Upper lobe of right lung (tissue), 1 donor: Measurements from ENCODE around the gene NOL11. TPM values are rescaled to one million over a fixed set of nuclear protein-coding genes. Genes with fewer than 3 reads are reported as not detected.

Experiments
- ATAC-seq: fragments of 200-7000 bp; cut with Tn5 transposase; one replicate; pipeline ENCODE4 v1.9.1; 2020; ENCODE audit warnings: mild to moderate bottlenecking, moderate library complexity
- DNase-seq: peaks from one replicate; pipeline ENCODE4 v3.0.0-alpha.2; 2020
- H3K27ac ChIP-seq: fragments of 200-600 bp; one replicate; pipeline ENCODE4 v1.8.0; 2022
- H3K27me3 ChIP-seq: fragments of 200-600 bp; one replicate; pipeline ENCODE4 v1.8.0; 2022; ENCODE audit warnings: mild to moderate bottlenecking
- H3K36me3 ChIP-seq: fragments of 200-600 bp; one replicate; pipeline ENCODE4 v1.8.0; 2022
- H3K4me1 ChIP-seq: fragments of 200-600 bp; one replicate; pipeline ENCODE4 v1.8.0; 2022
- H3K4me3 ChIP-seq: fragments of 200-600 bp; one replicate; pipeline ENCODE4 v1.8.0; 2022; ENCODE audit warnings: mild to moderate bottlenecking
- H3K9me3 ChIP-seq: fragments of 200-600 bp; one replicate; pipeline ENCODE4 v1.8.0; 2022
- intact Hi-C: fragments of 100-400 bp; cut with DNase I; formaldehyde crosslinking; loops from one replicate; pipeline ENCODE4 v1.11.0; 2022
- total RNA-seq: library from RNA; stranded (reverse); fragmentation: NEBNext Ultra II Directional; extraction: Animal tissue kit (Norgen Biotek cat#: 25700); gene quantifications from one replicate; pipeline ENCODE4 v1.2.1, GENCODE V29; 2021
- TF ChIP-seq, protein P1 (sequence below): fragments of 200-600 bp; IDR thresholded peaks from one replicate; pipeline ENCODE4 v1.8.0; 2022; ENCODE audit warnings: antibody characterized with exemption
- donor health status: DM: no; HTN: yes; CAD: no; lungs with severe emphysema.

NOL11 gene
- total RNA-seq, 1 donor from 2014 or later, result 30.5 TPM

GRCh38 chr17:67678414-67678813 lies 39.3 kb upstream of the NOL11 start:
- intact Hi-C loops, result no loop called here
- H3K9me3 ChIP-seq, result no peaks in the 10 kb centered on the region
- no peaks in the 10 kb centered on the region for H3K27me3 ChIP-seq
- ATAC-seq (no peak), DNase-seq (no peak)
- no peaks in the 10 kb centered on the region for H3K4me1 ChIP-seq
- no peak overlapping the region for H3K27ac ChIP-seq
- no peaks in the 10 kb centered on the region for H3K36me3 ChIP-seq
- H3K4me3 ChIP-seq, result no peak overlapping the region
- TF ChIP-seq, protein P1, sequence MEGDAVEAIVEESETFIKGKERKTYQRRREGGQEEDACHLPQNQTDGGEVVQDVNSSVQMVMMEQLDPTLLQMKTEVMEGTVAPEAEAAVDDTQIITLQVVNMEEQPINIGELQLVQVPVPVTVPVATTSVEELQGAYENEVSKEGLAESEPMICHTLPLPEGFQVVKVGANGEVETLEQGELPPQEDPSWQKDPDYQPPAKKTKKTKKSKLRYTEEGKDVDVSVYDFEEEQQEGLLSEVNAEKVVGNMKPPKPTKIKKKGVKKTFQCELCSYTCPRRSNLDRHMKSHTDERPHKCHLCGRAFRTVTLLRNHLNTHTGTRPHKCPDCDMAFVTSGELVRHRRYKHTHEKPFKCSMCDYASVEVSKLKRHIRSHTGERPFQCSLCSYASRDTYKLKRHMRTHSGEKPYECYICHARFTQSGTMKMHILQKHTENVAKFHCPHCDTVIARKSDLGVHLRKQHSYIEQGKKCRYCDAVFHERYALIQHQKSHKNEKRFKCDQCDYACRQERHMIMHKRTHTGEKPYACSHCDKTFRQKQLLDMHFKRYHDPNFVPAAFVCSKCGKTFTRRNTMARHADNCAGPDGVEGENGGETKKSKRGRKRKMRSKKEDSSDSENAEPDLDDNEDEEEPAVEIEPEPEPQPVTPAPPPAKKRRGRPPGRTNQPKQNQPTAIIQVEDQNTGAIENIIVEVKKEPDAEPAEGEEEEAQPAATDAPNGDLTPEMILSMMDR, result no peak

- intact Hi-C loops, result no loop called here
- no peaks in the 10 kb centered on the region for H3K36me3 ChIP-seq
Measured at GRCh38 chr17:67679225-67679624, 38.5 kb upstream of the NOL11 start.

DNA sequence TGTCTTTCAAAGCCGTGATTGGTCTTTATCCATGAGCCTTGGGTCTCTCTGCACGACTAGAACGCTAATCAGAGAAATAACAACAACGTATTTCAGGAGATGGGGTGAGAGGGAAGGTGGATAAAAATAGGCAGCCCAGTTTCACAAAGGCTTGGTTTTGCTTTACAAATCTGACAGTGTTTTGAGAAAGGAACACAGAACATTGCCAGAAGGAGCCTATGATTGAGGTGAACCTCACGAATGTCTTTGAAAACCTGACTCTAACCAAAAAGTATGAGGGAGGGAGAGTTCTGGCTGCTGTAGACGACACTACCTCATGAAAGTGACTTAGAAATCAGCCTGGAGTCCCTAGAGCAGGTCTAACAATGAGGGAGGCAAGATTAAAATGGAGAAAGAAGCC lies 38.0 kb upstream of the NOL11 start:
- intact Hi-C loops, result no loop called here
- Histone ChIP-seq H3K4me3 (no peak overlapping the region), H3K36me3 (no peaks in the 10 kb centered on the region), H3K27ac (no peak overlapping the region), H3K4me1 (no peaks in the 10 kb centered on the region), H3K9me3 (no peaks in the 10 kb centered on the region), H3K27me3 (no peaks in the 10 kb centered on the region)
- no peak for DNase-seq
- no peak for ATAC-seq
- TF ChIP-seq, protein P1, result no peak

More at GRCh38 chr17:67679225-67679624, 38.5 kb upstream of the NOL11 start:
- no peak overlapping the region for H3K27ac ChIP-seq
- H3K27me3 ChIP-seq, result no peaks in the 10 kb centered on the region
- TF ChIP-seq, protein P1, result no peak
- no peaks in the 10 kb centered on the region for H3K9me3 ChIP-seq
- no peak for ATAC-seq
- H3K4me1 ChIP-seq, result no peaks in the 10 kb centered on the region
- H3K4me3 ChIP-seq, result no peak overlapping the region
- no peak for DNase-seq

- no peak overlapping the region for H3K4me3 ChIP-seq
- H3K27ac ChIP-seq, result no peak overlapping the region
- H3K4me1 ChIP-seq, result no peaks in the 10 kb centered on the region
- TF ChIP-seq, protein P1, result no peak
- H3K27me3 ChIP-seq, result no peaks in the 10 kb centered on the region
- H3K9me3 ChIP-seq, result no peaks in the 10 kb centered on the region
- H3K36me3 ChIP-seq, result no peaks in the 10 kb centered on the region
- no peak for ATAC-seq
- no peak for DNase-seq
- intact Hi-C loops, result no loop called here
Measured at GRCh38 chr17:67680445-67681224, 37.1 kb upstream of the NOL11 start.

DNA sequence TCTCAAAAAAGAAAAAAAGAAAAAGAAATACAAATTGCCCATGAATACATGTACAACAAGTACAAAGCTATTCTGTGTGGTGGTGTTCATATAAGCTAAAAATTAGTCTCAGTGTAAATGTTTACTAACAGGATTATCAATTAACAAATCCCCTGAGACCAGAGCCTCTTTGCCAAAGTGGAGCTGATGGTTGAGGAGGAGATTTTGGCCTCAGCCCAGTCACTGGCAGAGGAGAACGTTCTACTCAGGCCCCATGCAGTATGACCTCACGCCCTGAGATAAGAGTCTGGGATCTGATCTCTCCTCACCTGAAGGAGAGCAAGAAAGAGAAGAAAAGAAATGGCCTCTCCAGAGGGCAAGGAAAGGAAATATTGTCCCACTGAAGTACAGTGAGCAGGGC lies 35.5 kb upstream of the NOL11 start:
- no peaks in the 10 kb centered on the region for H3K4me1 ChIP-seq
- no peak overlapping the region for H3K4me3 ChIP-seq
- no peaks in the 10 kb centered on the region for H3K9me3 ChIP-seq
- intact Hi-C loops, result no loop called here
- DNase-seq, result no peak
- ATAC-seq, result peak; percentile 24
- TF ChIP-seq, protein P1, result no peak
- no peaks in the 10 kb centered on the region for H3K27me3 ChIP-seq
- H3K36me3 ChIP-seq, result no peaks in the 10 kb centered on the region
- no peak overlapping the region for H3K27ac ChIP-seq
